Inflammatory macrophage (primary cell): ENCODE measurements around the gene LTF.
"Not testable (repeated sequence)": the region's sequence is repeated elsewhere in the genome, so short reads cannot be mapped to it uniquely, and the experiment has no call there.

Source experiments
- DNase-seq, 2 donors: peaks; one replicate each; pipeline ENCODE4 v3.0.0-alpha.2; 2020 to 2022

Gene LTF

GRCh38 chr3:46412786-46413298 is 51.9 kb downstream of the LTF start:
- no peak for DNase-seq

- DNase-seq: no peak
These were observed 53.4 kb downstream of the LTF start for GRCh38 chr3:46411271-46411670.

DNA sequence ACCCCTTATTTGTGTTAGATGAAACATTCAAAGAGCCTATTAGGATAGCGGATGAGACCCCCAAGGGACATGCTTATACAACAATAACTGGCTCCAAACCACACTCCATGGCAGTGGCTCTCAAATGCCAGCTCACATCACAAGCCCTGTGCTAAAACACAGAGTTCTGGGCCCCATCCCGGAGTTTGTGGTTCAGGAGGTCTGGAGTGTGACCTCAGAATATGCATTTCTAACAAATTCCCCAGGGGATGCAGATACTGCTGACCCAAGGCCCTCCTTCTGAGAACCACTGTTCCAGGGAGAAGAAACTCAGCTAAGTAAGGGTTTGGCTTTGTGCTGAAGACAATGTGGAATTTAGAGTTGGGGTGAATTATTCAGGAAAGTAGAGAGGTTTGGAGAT is 54.0 kb downstream of the LTF start:
- no peak for DNase-seq

- no peak for DNase-seq
These were observed 54.8 kb downstream of the LTF start for GRCh38 chr3:46409739-46410489.

GRCh38 chr3:46408853-46409252 is 55.9 kb downstream of the LTF start:
- no peak for DNase-seq

DNA sequence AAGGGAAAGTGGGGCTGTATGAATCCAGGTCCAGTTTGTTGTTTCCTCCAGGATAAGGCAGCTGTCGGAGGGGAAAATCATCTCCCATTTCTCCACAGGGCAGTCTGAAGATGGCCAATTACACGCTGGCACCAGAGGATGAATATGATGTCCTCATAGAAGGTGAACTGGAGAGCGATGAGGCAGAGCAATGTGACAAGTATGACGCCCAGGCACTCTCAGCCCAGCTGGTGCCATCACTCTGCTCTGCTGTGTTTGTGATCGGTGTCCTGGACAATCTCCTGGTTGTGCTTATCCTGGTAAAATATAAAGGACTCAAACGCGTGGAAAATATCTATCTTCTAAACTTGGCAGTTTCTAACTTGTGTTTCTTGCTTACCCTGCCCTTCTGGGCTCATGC is 56.7 kb downstream of the LTF start:
- DNase-seq: peak; percentile 36 to 63

DNA sequence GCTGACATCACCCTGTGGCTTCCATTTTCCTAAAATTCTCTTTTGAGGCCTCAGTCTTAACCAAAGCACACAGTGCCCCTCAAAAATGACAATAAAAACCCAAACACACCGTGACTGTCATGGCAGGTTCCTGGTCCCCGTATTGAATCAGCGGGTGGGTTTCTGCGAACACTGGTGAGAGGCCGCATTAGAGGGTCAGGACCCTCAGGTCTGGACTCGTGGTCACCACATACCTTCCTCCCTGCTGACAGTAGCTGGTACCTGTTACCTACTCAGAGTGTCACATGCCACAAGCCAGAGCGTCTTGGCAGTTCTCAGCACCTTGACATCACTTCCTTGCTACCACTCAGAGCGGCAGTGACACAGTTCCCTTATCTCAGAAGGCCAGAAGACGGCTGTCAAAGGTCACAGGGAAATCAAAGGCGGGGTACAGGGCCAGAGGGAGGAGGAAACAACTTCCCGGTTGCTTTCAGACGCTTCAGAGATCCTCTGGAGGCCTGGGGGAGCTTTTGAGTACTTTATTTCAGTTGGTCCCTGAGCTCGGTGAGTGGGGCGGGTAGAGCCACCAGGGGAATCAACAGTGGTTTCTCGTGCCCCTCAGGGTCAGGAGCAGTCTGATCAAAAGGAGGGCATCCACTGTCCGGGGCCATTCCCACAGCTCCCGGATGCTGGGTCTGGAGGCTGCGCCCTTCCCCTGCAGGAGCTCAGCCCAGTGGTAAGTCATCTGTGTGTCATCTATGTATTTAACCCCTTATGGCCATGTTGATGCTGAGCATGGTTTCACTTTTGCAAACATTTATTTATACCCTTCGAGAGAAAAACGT is 57.7 kb downstream of the LTF start, which contains the start of the genes CCR5AS and CCRL2:
TSS of gene CCR5AS (minus strand) at position 279 of the 824 bp plus-strand sequence.
TSS of gene CCRL2 (plus strand) at position 472 of the 824 bp plus-strand sequence. CDS start 821 bp downstream, outside the sequence.
- DNase-seq: peak; percentile 88 to 93

- peak; percentile 92 to 97 for DNase-seq
These were observed 58.3 kb downstream of the LTF start for GRCh38 chr3:46406443-46406787.

- peak; percentile 92 to 94 for DNase-seq
These were observed 59.2 kb downstream of the LTF start for GRCh38 chr3:46405301-46406019.

DNA sequence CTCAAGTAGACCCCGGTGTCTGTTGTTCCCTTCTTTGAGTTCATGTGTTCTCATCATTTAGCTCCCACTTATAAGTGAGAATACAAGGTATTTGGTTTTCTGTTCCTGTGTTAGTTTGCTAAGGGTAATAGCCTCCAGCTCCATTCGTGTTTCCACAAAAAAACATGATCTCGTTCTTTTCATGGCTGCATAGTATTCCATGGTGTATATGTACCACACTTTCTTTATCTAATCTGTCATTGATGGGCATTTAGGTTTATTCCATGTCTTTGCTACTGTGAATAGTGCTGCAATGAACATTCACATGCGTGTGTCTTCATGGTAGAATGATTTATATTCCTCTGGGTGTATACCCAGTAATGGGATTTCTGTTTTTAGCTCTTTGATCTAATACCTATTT is 61.8 kb downstream of the LTF start:
- not testable (repeated sequence) for DNase-seq

DNA sequence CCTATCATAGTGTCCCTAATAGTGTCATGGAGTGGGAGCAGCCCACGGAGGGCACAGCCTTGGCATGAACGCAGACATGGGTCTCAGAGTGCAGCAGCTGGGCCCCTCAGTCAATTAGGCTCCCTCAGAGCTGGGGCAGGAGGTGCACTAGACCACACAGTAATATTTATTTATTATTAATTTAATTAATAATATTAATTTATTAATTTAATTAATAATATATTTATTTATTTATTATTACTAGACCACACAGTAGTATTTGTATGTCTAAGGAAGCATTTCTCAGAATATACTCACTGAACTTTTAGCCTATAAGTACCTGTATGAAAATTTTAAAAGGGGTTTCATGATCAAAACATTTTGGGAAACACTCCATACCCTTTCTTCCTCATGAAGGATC is 63.1 kb downstream of the LTF start:
- DNase-seq: no peak

DNA sequence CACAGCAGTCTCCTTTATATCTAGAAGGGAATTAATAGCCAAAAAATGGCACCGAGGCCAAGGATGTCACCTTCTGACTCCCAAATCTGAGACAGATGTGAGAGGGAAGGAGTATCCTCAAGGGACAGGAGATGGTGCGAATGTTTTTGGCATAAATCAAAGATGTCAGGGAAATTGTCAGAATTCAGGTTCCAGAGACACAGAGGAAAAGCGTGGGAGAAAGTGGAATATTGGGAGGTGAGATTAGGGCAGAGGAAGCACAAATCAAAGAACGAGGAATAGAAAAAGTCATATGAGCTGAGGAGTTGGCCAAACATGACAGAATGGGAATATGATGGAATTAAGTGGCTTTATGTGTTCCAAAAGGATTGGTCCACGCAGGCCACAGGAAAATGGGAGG is 63.9 kb downstream of the LTF start:
- no peak for DNase-seq

DNA sequence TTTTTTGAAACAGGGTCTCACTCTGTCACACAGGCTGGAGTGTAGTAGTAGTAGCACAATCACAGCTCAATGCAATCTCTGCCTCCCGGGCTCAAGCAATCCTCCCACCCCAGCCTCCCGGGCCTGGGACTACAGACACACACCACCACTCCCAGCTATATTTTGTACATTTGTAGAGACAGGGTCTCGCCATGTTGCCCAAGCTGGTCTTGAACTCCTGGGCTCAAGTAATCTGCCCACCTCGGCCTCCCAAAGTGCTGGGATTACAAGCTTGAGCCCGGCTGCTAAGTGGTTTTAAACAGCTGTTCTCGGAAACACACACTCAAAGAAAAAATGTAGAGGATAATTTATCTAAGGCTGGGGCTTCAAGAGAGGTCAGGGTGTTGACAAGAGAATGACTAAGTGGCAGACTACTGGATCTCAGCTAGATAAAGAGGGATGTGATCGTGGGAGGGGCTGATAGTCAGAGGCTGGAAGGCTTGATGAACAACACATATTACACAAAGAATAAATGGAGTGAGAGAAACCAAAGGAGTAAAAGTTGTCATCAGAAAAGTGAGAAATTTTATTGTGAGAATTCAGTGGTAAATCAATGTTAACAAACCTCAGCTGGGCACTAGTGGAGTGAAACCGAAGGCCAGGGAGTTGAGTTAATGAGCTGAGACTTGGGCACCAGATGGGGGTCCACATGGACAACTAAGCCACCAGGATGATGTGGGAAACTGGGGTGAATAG is 64.5 kb downstream of the LTF start:
- DNase-seq: peak; percentile 26 to 32

DNA sequence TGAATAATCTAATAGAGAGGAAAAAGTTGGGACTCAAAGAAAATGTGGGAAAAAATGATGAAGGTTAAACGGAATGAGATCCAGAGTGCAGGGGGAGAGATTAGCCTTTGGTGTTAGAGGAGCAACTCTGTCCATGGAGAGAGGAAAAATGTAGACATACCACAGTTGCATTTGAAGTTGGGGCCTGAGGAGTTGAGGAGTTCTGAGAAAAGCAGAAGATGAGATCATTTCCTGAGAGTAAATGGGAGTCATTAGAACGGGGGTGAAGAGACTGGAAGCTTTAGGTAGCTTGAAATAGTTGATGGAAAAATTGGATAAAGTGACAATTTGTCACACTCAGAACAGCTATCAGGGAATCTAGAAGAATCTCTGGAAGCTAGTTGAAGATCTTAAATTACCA is 65.1 kb downstream of the LTF start:
- peak; percentile 52 to 65 for DNase-seq

DNA sequence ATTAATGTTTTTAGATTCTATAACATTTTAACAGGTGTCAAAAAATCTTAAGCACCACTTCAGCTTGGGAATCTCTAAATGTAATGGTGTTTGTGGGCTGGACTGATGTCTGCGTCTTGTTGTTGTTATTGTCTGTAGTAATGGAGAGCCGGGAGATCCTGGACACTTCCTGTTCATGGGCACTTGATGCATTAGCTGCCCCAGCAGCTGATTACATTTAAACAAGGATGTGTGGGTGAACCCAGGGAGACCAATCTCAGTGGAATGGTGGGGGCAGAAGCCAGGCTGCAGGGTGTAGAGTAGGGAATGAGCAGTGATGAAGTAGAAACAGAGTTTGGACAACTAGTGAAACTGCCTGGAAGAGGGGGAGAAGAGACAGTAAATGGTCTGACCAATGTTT is 65.6 kb downstream of the LTF start:
- peak; percentile 52 to 73 for DNase-seq

GRCh38 chr3:46398186-46398955 is 66.3 kb downstream of the LTF start:
- no peak for DNase-seq

DNA sequence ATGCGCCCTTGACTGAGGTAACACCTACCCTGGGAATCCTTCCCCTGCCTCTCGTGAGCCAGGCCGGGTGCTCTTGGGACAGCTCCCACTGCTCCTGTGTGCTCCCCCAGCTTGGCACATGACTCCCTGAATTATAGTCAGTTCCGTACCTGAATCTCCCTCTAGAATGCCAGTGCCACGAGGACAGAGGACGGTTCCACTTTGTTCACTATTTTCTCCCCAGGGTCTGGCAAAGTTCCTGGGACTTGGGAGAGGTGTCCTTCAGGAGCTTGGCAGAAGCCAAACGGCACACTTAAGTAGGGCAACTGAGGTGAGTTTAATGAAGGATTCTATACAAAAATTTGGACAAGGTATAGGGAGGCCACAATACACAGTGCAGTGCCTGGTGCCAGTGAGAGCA is 67.6 kb downstream of the LTF start:
- DNase-seq: no peak

- peak; percentile 81 to 89 for DNase-seq
These were observed 68.8 kb downstream of the LTF start for GRCh38 chr3:46395766-46396530.

GRCh38 chr3:46395210-46395661 is 69.5 kb downstream of the LTF start:
- DNase-seq: peak; percentile 87 to 89
